H1 (cell line): ENCODE data around the gene ACTL8. TPM values are rescaled to one million over a fixed set of nuclear protein-coding genes. Genes with fewer than 3 reads are reported as not detected.

Experiments used
- CTCF ChIA-PET: fragments of 300-600 bp; sonication (Branson Sonifier 250); formaldehyde crosslinking; loops from one replicate; lab custom pipeline; 2021; ENCODE audit not compliant: partially characterized antibody; lab: Charles Lee
- POLR2A ChIA-PET: fragments of 300-600 bp; sonication (Branson Sonifier 250); formaldehyde crosslinking; loops from one replicate; lab custom pipeline; 2021; ENCODE audit warnings: inconsistent platforms; ENCODE audit not compliant: partially characterized antibody; lab: Charles Lee
- DNase-seq, 2 experiments: peaks; one replicate each; pipeline versions ENCODE4 v3.0.0 to v3.0.0-alpha.2; 2010 to 2022; ENCODE audit warnings: low spot score in 2 of 2, low read depth in 1 of 2, mixed read lengths in 1 of 2
- FAIRE-seq: peaks from 2 replicates; lab custom pipeline; 2011; peaks lifted over from hg19 to GRCh38; lab: Jason Lieb, UNC
- H2AFZ ChIP-seq: 2 replicates; pipeline ENCODE4 v1.8.1; 2012; ENCODE audit warnings: low read length, inconsistent platforms
- H2AK5ac ChIP-seq: 2 replicates; pipeline ENCODE4 v1.6.1; 2013; ENCODE audit warnings: low read depth, low read length
- H2BK120ac ChIP-seq: replicated peaks from 2 replicates; pipeline ENCODE3; 2013; ENCODE audit warnings: low read depth, low read length, inconsistent platforms
- H2BK12ac ChIP-seq: 2 replicates; pipeline ENCODE4 v1.6.1; 2013; ENCODE audit warnings: low read depth, low read length
- H2BK15ac ChIP-seq: 2 replicates; pipeline ENCODE4 v1.6.1; 2013; ENCODE audit warnings: low read length
- H2BK20ac ChIP-seq: 2 replicates; pipeline ENCODE4 v1.6.1; 2013; ENCODE audit warnings: low read length
- H2BK5ac ChIP-seq: 2 replicates; pipeline ENCODE4 v1.6.1; 2013; ENCODE audit warnings: low read depth, low read length
- H3K14ac ChIP-seq: 2 replicates; pipeline ENCODE4 v1.6.1; 2013; ENCODE audit warnings: inconsistent platforms; ENCODE audit not compliant: insufficient read length
- H3K18ac ChIP-seq: 2 replicates; pipeline ENCODE4 v1.6.1; 2013; ENCODE audit warnings: low read length; ENCODE audit errors: extremely low read depth
- H3K23ac ChIP-seq: 2 replicates; pipeline ENCODE4 v1.6.1; 2013; ENCODE audit warnings: inconsistent platforms; ENCODE audit not compliant: insufficient read length
- H3K23me2 ChIP-seq: 2 replicates; pipeline ENCODE4 v1.6.1; 2013; ENCODE audit warnings: low read depth, low read length
- H3K27ac ChIP-seq: 2 replicates; pipeline ENCODE4 v1.6.1; 2011; ENCODE audit warnings: low read depth, low read length, inconsistent platforms
- H3K27me3 ChIP-seq, 4 experiments: replicated peaks in 1 of 4; 1 replicate in 1 of 4; 2 replicates in 3 of 4; pipeline versions ENCODE4 v1.6.1 to v1.8.1; 2011 to 2013; ENCODE audit warnings: low read length in 3 of 4, mild to moderate bottlenecking in 3 of 4, inconsistent platforms in 2 of 4, mixed read lengths in 2 of 4, moderate library complexity in 1 of 4; ENCODE audit not compliant: control insufficient read depth in 3 of 4, insufficient read depth in 3 of 4; ENCODE audit errors: extremely low read depth in 1 of 4
- H3K36me3 ChIP-seq, 4 experiments: 2 replicates each; pipeline versions ENCODE4 v1.6.1 to v1.8.1; 2011 to 2013; ENCODE audit warnings: mild to moderate bottlenecking in 4 of 4, low read length in 3 of 4, moderate library complexity in 2 of 4, control low read depth in 1 of 4, inconsistent platforms in 1 of 4; ENCODE audit not compliant: insufficient read depth in 4 of 4, control insufficient read depth in 2 of 4
- H3K4ac ChIP-seq: replicated peaks from 2 replicates; pipeline ENCODE3; 2013; ENCODE audit warnings: low read length, low read depth, mixed read lengths, inconsistent platforms; ENCODE audit not compliant: insufficient read length
- H3K4me1 ChIP-seq, 4 experiments: replicated peaks in 1 of 4; 1 replicate in 1 of 4; 2 replicates in 3 of 4; pipeline versions ENCODE4 v1.6.1 to v1.8.1; 2011 to 2013; ENCODE audit warnings: low read length in 3 of 4, inconsistent platforms in 2 of 4, mixed read lengths in 1 of 4; ENCODE audit not compliant: insufficient read depth in 4 of 4, control insufficient read depth in 3 of 4
- H3K4me2 ChIP-seq, 2 experiments: 2 replicates each; pipeline versions ENCODE4 v1.6.1 to v1.8.1; 2011 to 2013; ENCODE audit warnings: low read depth in 2 of 2, low read length in 2 of 2, control low read depth in 1 of 2, inconsistent platforms in 1 of 2, mild to moderate bottlenecking in 1 of 2; ENCODE audit not compliant: insufficient read depth in 1 of 2
- H3K4me3 ChIP-seq, 4 experiments: fragments of 200-600, 300-600 bp in 1 of 4; sonication (generic), shearing (Covaris generic), sonication (Bioruptor Twin) in 1 of 4; 2 replicates each; pipeline versions ENCODE4 v1.5.1 to v1.8.1; 2011 to 2016; ENCODE audit warnings: low read length in 4 of 4, low read depth in 3 of 4, control low read depth in 2 of 4, inconsistent platforms in 2 of 4, mild to moderate bottlenecking in 2 of 4, mixed read lengths in 1 of 4, moderate library complexity in 1 of 4; ENCODE audit not compliant: insufficient read depth in 2 of 4; ENCODE audit errors: extremely low read depth in 1 of 4
- H3K56ac ChIP-seq: replicated peaks from 2 replicates; pipeline ENCODE3; 2013; ENCODE audit warnings: low read depth, mild to moderate bottlenecking, mixed read lengths, low read length, inconsistent platforms; ENCODE audit not compliant: insufficient read length
- H3K79me1 ChIP-seq: 2 replicates; pipeline ENCODE4 v1.6.1; 2013; ENCODE audit warnings: low read depth, low read length, control low read depth
- H3K79me2 ChIP-seq, 2 experiments: 2 replicates each; pipeline versions ENCODE4 v1.6.1 to v1.8.1; 2012 to 2013; ENCODE audit warnings: low read length in 2 of 2, mild to moderate bottlenecking in 2 of 2, inconsistent platforms in 1 of 2; ENCODE audit not compliant: insufficient read depth in 2 of 2, control insufficient read depth in 1 of 2
- H3K9ac ChIP-seq, 4 experiments: replicated peaks in 1 of 4; 1 replicate in 1 of 4; 2 replicates in 3 of 4; pipeline versions ENCODE4 v1.6.1 to v1.8.1; 2011 to 2013; ENCODE audit warnings: low read depth in 3 of 4, low read length in 3 of 4, control low read depth in 2 of 4, mild to moderate bottlenecking in 2 of 4, moderate library complexity in 2 of 4, inconsistent platforms in 1 of 4; ENCODE audit errors: extremely low read depth in 1 of 4
- H3K9me3 ChIP-seq, 2 experiments: 2 replicates each; pipeline versions ENCODE4 v1.6.1 to v1.8.1; 2012 to 2013; ENCODE audit warnings: mild to moderate bottlenecking in 2 of 2, moderate library complexity in 2 of 2, control low read depth in 1 of 2, inconsistent platforms in 1 of 2, low read depth in 1 of 2, low read length in 1 of 2, mixed read lengths in 1 of 2; ENCODE audit not compliant: insufficient read depth in 2 of 2
- H4K20me1 ChIP-seq, 2 experiments: replicated peaks in 1 of 2; 2 replicates each; pipeline versions ENCODE3 to v1.8.1; 2011 to 2013; ENCODE audit warnings: inconsistent platforms in 2 of 2, low read length in 2 of 2, mild to moderate bottlenecking in 1 of 2; ENCODE audit not compliant: insufficient read depth in 2 of 2, control insufficient read depth in 1 of 2
- H4K5ac ChIP-seq: 2 replicates; pipeline ENCODE4 v1.6.1; 2013; ENCODE audit warnings: low read length, low read depth, mixed read lengths, inconsistent platforms; ENCODE audit not compliant: insufficient read length
- H4K8ac ChIP-seq: 2 replicates; pipeline ENCODE4 v1.8.0; 2013; ENCODE audit warnings: mild to moderate bottlenecking, moderate library complexity, low read length, inconsistent platforms; ENCODE audit not compliant: insufficient read depth; ENCODE audit errors: extremely low read depth
- H4K91ac ChIP-seq: replicated peaks from 2 replicates; pipeline ENCODE3; 2013; ENCODE audit warnings: low read length, mixed read lengths, inconsistent platforms; ENCODE audit not compliant: insufficient read length
- HDAC2 ChIP-seq, 2 experiments: fragments of 300-600 bp in 1 of 2; sonication (generic) in 1 of 2; IDR thresholded peaks; 2 replicates each; pipeline ENCODE4 v1.6.1; 2011 to 2012; ENCODE audit warnings: low read depth in 2 of 2, low read length in 2 of 2, mild to moderate bottlenecking in 2 of 2, moderate library complexity in 2 of 2, borderline replicate concordance in 1 of 2, inconsistent platforms in 1 of 2
- KDM1A ChIP-seq: fragments of 200-600, 300-600 bp; sonication (generic); IDR thresholded peaks from 2 replicates; pipeline ENCODE4 v1.7.1; 2016; ENCODE audit warnings: mild to moderate bottlenecking, low read length, borderline replicate concordance
- WGBS, 2 experiments: shearing (Covaris generic) in 1 of 2; methylation state at CpG; one replicate each; pipeline versions ENCODE4 v1.1.6 to v1.1.7; 2013 to 2015; ENCODE audit warnings: low lambda C conversion rate in 2 of 2, mixed read lengths in 2 of 2, inconsistent platforms in 1 of 2, low coverage in 1 of 2, missing lambda C conversion rate in 1 of 2; ENCODE audit not compliant: insufficient replicate concordance in 2 of 2, insufficient coverage in 1 of 2, insufficient read length in 1 of 2; ENCODE audit errors: extremely low coverage in 1 of 2, missing lambda C conversion rate in 1 of 2; 5-methylcytosine and 5-hydroxymethylcytosine counted together
- polyA plus RNA-seq, 7 experiments: library from polyadenylated mRNA; depleted of rRNA in 3 of 7; stranded (reverse) in 5 of 7; unstranded in 2 of 7; fragments of >200 nt in 5 of 7; fragments of 200-250 nt in 2 of 7; gene quantifications; 1 replicate in 5 of 7; 2 replicates in 1 of 7; 4 replicates in 1 of 7; pipeline versions ENCODE4 v1.2.1 to v1.2.3, GENCODE V29; 2011 to 2013; ENCODE audit warnings: missing spikeins in 2 of 7, mixed read lengths in 2 of 7
- total RNA-seq: library from RNA; stranded (reverse); fragmentation: NEBNext Ultra II Directional; extraction: Animal tissue kit (Norgen Biotek cat#: 25700); gene quantifications from 2 replicates; pipeline ENCODE4 v1.2.1, GENCODE V29; 2021

ACTL8 gene
- total and polyA plus RNA-seq, 2 of the 8 experiments (the other 6 are each of a cell fraction or from before 2014, with no cell fraction given), result 0.33 to 0.47 TPM

- Histone ChIP-seq H3K4me2 (no peak overlapping the region), H3K23me2 (no peaks in the 10 kb centered on the region), H4K8ac (no peak overlapping the region), H4K91ac (no peak overlapping the region), H3K27ac (no peak overlapping the region), H3K23ac (no peak overlapping the region), H4K20me1 (no peaks in the 10 kb centered on the region), H3K4me1 (peaks cover 0 to 7% (median 1%) of the 10 kb centered on the region in 4 experiments; a peak in 6 of 7 replicates)
- DNase-seq, result no peak
- ChIA-PET CTCF (interaction anchor here (1.0 to 3.5 kb wide), 2 partner anchors 10 to 11 kb away, joined by 4 to 20 read pairs; no protein-coding TSS in a partner anchor), POLR2A (no interaction called here)
- no peak for TF ChIP-seq HDAC2 (IDR thresholded peaks at IDR 0.05; ENCODE audit: borderline replicate concordance in 1 of 2, low read depth in 2 of 2, low read length in 2 of 2)
- TF ChIP-seq KDM1A, result 0 out of 2 replicates have a peak, but pooled peaks have one; percentile 31
- TF ChIP-seq, all 59 proteins: peak for 1
- Histone ChIP-seq H2BK12ac (no peak overlapping the region), H3K27me3 (no peaks in the 10 kb centered on the region), H2BK15ac (no peak overlapping the region), H3K4ac (no peak overlapping the region), H3K9ac (no peak overlapping the region), H3K79me2 (no peaks in the 10 kb centered on the region), H4K5ac (no peak overlapping the region), H3K4me3 (no peak overlapping the region), H3K79me1 (no peaks in the 10 kb centered on the region), H2AFZ (no peak overlapping the region), H2AK5ac (no peak overlapping the region), H3K18ac (no peak overlapping the region), H3K9me3 (no peaks in the 10 kb centered on the region), H2BK20ac (no peak overlapping the region), H2BK5ac (no peak overlapping the region), H2BK120ac (no peak overlapping the region), H3K14ac (no peak overlapping the region), H3K36me3 (no peaks in the 10 kb centered on the region), H3K56ac (no peak overlapping the region)
- no peak for FAIRE-seq
- WGBS, 2 experiments, result 93% methylated on average over 7 of the region's 7 CpGs; no CpG with 5 or more reads in 1 of the 2 experiments
These were observed 20.5 kb upstream of the ACTL8 start for GRCh38 chr1:17734609-17735008.
